AG09309 (cell line): ENCODE results near the gene PI4KA.

ENCODE experiments used
- DNase-seq: peaks from one replicate; pipeline ENCODE4 v3.0.0-alpha.2; 2010; ENCODE audit warnings: low read depth
- H3K4me3 ChIP-seq: 2 replicates; pipeline ENCODE4 v1.5.1; 2011; ENCODE audit warnings: mild to moderate bottlenecking, low read depth, low read length, moderate library complexity; ENCODE audit not compliant: control insufficient read depth
- CTCF ChIP-seq: IDR thresholded peaks from 2 replicates; pipeline ENCODE4 v1.5.1; 2011; ENCODE audit warnings: mild to moderate bottlenecking, low read depth, low read length, inconsistent platforms; ENCODE audit not compliant: insufficient read depth, control insufficient read depth; ENCODE audit errors: missing control alignments

PI4KA gene

DNA sequence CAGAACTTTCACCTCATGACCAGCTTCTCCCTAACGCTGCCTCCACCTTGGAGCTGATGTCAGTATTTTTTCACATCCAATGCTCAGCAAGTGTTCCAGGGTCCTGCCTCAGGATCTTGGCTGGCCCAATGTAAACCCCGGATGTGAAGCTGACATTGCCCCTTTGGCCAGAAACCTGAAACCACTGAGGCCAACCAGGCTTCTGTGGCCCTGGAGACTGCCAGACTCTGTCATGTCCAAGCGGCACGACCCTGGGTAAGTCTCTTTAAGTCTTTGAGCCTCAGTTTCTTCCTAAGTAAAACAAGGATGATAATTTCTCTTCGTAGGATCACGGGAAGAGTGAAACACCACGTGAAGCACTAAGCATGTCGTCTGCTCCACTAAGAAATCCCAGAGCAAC lies 61.9 kb downstream of the PI4KA start:
- no peak overlapping the region for H3K4me3 ChIP-seq
- no peak for DNase-seq
- no peak for TF ChIP-seq CTCF

- H3K4me3 ChIP-seq, result no peak overlapping the region
- DNase-seq, result no peak
- TF ChIP-seq CTCF, result no peak
Observed at GRCh38 chr22:20794650-20795413, 63.8 kb downstream of the PI4KA start.

GRCh38 chr22:20793748-20794649 lies 64.6 kb downstream of the PI4KA start:
- no peak overlapping the region for H3K4me3 ChIP-seq
- DNase-seq, result no peak
- no peak for TF ChIP-seq CTCF

DNA sequence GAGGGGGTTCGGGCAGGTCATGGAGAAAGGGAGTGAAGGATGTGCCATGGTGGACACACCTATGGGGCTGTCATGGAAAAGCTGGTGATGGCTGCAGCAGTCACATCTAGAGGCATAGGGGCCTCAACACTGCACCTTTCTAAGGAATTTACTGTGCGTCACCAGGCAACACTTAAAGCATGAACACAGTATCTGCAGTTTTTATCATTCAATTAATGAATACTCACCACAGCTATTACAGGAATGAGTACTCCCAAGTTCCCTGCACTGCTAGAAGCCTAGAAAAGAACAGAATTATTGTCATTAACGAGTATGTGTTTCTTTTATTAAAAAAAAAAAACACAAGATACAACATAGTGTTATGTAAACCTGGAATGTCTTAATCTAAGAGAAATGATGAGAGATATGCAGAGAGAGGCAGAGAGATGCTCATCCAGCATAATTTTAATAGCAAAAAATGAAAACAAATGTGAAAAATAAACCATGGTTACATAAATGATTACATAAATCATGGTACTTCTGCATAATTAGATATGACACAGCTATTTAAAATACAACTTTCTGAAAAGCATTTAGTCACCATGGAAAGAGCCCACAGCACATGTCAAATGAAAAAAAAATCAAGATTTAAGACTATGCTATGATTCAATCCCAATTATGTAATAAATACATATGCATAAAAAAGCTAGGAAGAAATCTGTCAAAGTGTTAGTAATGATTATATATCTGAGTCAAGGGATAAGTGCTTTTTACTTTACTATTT lies 65.5 kb downstream of the PI4KA start:
- no peak for TF ChIP-seq CTCF
- no peak overlapping the region for H3K4me3 ChIP-seq
- no peak for DNase-seq

DNA sequence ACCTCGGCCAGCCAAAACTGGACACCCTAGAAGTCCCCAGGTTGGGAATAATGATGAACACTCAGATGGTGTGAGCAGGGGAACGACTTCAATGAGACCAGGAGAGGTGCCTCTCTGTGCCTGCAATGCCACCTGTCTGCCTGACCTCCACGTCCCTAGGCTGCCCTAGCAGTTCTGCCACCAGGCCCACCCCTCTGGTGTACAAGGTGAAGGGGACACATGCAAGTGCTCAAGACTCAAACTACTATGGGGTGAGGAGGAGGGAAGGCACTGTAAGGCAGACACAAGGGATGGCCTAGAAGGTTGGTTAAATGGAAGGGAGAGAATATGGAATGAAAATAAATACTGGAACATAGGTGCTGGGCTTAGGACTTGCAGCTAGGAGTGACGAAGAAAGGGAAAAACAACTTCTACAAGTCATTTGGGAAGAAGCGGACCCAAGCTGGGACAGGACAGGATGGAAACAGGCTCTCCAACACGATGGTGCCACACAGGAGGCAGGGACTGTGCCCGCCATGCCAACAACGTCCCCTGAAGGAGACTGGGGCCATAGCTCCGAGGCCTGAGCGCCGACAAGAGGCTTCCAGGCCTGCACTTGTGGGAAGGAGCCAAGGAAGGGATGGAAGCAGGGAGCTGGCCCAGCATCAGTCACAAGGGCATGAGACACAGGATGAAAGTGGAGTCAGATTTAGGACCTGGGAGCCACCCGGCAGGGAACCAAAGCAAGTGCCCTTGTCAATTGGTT lies 66.2 kb downstream of the PI4KA start:
- TF ChIP-seq CTCF, result no peak
- no peak overlapping the region for H3K4me3 ChIP-seq
- no peak for DNase-seq
